Hematopoietic multipotent progenitor cell treated with erythropoietin and hydrocortisone succinate and interleukin-3 and kit ligand, for 8 days (in vitro differentiated cells): ENCODE measurements around the gene TRIM47.

Source experiments
- DNase-seq: peaks from one replicate; pipeline ENCODE4 v3.0.0-alpha.2; 2015

TRIM47 gene, protein sequence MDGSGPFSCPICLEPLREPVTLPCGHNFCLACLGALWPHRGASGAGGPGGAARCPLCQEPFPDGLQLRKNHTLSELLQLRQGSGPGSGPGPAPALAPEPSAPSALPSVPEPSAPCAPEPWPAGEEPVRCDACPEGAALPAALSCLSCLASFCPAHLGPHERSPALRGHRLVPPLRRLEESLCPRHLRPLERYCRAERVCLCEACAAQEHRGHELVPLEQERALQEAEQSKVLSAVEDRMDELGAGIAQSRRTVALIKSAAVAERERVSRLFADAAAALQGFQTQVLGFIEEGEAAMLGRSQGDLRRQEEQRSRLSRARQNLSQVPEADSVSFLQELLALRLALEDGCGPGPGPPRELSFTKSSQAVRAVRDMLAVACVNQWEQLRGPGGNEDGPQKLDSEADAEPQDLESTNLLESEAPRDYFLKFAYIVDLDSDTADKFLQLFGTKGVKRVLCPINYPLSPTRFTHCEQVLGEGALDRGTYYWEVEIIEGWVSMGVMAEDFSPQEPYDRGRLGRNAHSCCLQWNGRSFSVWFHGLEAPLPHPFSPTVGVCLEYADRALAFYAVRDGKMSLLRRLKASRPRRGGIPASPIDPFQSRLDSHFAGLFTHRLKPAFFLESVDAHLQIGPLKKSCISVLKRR

DNA sequence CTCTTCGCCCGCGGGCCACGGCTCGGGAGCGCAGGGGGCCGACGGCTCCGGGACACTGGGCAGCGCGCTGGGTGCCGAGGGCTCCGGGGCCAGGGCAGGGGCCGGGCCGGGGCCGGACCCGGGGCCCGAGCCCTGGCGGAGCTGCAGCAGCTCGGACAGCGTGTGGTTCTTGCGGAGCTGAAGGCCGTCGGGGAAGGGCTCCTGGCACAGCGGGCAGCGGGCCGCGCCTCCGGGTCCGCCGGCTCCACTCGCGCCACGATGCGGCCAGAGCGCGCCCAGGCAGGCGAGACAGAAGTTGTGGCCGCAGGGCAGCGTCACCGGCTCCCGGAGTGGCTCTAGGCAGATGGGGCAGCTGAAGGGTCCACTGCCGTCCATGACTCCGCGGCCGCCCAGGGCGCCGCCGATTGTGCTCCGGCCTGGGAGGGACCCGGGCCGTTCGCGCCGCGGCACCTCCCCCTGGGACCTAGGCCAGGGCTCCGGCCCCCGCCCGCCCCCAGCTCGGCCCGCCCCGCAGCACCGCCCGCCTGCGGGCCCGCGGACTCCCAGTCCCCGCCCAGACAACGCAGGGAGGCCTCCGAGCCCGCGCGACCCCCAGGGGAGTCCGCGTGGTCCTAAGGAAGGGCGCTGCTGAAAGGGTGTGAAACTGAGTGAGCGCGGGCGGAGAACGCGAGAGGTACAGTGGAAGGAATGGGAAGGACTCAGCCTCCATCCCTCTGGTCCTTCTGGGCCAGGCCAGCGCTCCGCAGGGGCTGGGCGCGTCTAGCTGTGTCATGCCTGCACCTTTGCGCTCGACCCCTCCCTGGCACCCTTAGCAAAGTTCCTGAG, at the start of gene TRIM47:
TRIM47 (minus strand) TSS at position 408 of the 825 bp plus-strand sequence; CDS start at position 375, 33 bp downstream.
- DNase-seq: peak; percentile 32

- DNase-seq: peak; percentile 47
Observed at GRCh38 chr17:75927286-75927922, 49.0 kb upstream of the TRIM47 start.

GRCh38 chr17:75926456-75926855, 48.1 kb upstream of the TRIM47 start:
- DNase-seq: no peak

DNA sequence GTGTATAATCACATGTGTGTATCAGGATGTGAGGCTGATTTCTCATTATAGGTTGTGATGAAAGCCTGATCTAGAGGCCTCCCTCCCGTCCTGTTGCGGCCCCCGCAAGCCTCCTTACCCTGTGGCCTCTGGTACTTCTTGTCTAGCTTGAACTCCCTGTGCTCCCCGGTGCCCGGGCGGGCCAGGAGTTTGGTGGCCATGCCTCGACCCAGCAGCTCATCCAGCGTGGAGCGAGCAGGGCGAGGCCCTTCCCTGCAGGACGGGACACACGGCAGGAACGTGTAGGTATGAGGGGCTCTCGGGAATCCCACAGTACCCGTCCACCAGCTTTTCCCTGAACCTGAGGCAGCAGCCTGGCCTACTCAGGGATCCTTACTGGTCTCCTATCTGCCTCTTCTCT, 47.5 kb upstream of the TRIM47 start:
- DNase-seq: no peak

- no peak for DNase-seq
Observed at GRCh38 chr17:75925103-75925502, 46.7 kb upstream of the TRIM47 start.

DNA sequence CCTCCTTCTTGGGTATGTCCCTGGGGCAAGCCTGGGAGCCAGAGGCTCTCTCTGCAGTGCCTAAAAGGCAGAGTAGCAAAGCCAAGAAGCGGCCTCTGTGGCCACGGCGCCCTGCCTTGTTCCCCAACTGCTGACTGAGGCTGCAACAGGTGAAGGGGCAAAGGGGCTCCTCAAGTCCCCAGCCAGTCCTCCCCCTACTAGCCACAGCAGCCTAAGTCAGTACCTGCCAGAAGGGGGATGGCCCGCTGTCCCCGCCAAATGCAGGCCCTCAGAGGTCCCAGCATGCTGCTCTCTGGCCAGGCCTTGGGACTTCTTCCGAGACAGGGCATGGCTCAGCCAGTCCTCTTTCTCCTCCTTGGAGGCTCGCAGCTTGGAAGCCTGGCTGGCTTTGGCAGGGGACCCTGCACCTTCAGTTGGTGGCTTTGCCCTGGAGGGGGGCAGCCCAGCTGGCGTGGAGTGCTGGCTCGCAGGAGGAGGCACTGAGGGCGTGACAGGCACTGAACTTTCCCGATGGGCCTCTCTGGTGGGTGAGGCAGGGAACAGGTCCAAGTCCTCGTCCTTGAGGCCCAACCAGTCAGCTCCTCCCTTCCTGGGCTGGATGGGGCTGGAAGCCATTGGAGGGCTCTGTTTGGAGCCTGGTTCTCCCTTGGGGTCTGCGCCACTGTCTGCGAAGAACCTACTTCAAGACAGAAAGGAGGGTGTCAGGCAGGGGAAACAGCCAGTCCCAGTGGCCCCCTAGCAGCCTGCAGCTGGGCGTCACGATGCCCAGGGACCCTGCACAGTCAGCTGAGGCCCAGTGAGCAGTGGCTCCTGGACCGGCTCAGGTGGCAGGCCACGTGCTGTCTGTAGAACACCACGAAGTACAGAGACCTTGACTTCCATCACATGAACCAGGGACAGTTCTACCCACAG, 44.8 kb upstream of the TRIM47 start:
- no peak for DNase-seq

DNA sequence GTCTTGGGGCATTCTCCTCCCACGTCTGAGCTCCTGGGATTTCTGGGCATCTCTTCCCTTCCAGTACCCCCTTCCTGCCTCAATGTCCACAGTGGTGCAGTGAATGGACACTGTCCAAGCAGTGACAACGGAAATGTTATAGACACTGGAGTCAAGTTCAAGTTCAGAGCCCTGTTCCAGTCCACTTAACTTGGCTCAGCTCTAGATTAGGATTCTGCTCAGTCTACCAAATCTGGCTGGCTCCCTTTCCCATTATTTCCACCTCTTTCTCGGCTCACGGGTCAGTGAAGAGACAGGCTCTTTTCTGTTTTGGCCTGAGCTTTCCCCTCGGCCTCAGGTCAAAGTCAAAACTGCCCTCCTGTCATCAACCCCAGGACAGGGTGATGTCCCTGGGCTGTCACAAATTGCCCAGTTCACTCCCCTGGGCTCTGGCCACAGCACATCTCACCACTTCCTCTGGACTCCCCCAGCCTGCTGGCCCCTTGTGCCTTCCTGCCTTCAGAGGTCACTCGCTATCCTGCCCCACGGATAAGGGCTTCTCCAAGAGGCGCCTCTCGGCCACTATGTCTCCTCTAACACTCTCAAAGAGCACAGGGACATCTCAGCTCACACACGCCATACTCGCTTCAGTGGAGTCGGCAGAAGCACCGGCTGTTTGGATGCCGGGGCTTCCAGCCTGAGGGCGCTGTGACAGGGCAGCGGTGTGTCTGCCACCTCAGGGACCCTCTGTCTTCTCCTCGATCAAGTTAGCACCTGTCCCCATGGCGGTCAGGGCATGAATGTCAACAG, 44.0 kb upstream of the TRIM47 start:
- DNase-seq: no peak

GRCh38 chr17:75921596-75921995, 43.2 kb upstream of the TRIM47 start:
- no peak for DNase-seq

DNA sequence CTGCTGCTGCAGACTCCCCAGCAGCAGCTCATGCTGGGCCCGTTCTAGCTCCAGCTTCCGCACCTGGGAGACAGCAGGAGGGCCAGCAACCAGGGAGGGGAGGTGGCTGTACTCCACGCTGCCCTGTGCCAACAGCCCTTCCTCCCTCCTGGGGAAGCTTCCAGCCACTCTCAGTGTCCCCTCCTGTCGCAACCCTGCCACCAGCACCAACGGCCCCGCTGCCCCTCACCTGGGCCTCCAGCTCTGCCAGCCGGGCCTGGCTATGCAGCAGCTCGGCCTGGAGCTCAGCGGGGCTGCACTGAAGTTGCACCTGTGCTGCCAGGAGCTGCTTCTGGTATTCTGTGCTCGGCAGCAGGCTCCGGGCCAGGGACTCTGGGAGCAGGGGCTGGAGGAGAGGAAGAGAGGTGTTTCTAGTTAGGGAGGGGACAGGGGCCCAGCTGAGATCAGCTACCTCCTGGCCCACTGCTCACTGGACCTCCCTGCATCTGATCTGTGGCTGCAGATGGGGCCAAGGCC, 41.7 kb upstream of the TRIM47 start:
- no peak for DNase-seq

DNA sequence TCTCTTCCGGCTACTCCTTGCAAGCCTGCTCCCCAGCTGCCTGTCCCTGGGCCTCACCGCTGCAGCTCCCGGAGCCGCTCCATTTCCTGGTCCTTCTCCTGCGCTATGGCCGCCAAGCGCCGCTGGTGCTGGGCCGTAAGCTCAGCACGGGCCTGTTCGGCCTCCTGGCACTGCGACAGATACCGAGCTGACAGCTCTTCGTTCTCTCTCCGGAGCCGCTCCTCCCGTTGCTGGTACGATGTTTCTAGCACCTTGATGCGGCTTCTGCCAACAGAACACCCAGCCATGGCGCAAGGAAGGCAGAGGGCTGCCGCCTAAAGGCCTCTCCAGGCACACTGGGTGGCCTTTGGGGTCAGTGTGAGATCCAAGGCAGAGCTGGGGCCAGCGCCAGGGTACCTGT, 41.2 kb upstream of the TRIM47 start:
- DNase-seq: no peak

DNA sequence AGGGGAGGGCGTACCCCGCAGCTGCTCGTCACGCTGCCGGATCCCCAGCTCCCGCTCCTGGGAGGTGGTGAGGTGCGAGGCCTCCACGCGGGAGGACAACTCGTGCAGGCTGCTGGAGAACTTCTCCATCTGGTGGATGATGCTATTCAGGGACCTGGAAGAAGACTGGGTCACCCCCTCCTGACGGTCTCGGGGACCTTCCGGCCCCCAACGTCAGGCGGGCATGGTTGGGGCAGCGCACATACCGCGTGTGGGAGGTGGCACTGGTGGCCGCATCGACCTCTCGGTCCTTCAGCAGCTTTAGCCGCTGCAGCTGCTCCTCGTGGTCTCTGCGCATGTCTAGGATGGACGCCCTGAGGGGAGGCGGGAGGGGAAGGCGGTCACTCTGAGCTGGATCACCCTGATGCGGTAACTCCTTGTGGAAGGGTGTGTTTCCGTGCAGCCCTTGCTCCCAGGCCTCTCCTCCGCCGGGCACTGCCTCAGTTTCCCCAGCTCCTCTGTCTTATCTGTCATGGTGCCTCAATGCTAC, 39.6 kb upstream of the TRIM47 start:
- no peak for DNase-seq

- DNase-seq: no peak
Observed at GRCh38 chr17:75917141-75917916, 38.9 kb upstream of the TRIM47 start.

DNA sequence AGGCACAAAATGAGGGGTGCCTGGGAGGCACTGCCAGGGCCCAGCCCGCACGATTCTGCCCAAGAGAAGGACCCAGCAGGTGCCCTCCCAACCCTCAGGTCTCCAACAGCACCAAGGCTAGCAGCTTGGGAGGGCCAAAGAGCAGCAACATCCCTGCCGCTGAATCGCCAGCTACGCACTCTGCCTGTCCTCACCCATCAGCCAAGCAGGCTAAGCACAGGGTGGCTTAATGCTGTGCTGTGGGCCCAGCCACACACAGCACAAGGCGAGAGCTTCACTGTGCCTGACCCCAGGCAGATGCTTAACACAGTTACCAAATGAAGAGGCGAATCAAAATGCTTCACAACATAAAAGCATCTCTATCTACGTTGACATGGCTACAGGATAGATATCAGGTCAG, 36.9 kb upstream of the TRIM47 start:
- DNase-seq: no peak

DNA sequence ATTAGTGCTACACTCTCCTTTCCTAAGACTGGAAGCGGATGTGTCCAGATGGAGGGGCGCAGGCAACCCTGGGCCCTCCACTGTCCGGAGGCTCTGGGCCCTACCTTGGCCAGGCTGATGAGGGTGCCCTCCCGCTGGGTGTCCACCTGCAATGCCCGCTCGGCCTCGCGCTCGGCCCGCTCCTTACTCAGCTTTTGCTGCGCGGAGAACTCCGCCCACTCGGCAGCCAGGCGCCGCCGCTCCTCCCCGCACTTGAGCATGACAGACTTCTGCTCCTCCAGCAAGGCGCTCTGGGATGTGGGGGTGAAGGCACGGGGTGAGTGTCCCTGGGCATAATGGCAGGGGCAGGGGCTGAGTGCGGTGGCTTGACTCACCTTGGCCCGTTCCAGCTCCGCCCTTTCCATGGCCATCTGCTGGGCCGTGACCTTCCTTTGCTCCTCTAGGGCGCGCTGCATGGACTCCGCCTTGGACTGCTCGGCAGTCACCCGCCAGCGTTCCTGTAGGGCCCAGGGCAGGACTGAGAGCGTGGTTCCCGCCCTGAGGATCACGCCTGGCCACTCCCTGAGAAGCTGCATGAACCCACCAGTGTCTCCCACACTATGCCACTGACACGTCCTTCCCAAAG, 36.4 kb upstream of the TRIM47 start:
- no peak for DNase-seq

DNA sequence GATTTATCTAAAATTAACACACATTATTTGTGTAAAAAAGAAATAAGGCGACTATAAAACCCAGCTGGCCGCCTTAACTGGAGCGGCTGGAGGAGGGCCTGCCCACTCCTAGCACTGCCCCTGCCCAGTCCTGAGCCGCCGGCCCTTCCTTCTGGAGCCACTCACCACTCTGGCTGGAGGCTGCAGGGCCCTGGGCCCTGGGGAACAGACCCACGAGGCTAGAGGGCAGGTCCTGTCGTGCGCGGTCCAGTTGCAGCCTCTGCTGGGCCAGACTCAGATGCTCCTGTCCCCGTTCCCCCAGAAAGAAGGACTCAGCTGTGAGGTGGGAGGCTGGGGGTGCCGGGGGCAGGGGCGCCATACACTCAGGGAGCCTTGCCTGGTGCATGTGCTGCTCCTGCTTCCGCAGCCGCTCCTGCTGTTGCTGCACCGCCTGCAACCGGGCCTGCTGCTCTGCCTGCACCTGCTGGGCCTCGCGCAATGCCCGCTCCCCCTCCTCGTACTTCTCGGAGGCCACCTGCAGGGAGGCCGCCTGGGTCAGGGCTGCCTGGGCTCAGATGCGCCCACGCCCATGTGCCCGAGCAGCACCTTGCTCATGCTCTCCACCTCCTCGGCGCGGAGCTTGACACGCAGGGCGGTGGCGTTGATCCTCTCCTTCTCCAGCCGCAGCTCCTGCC, 35.3 kb upstream of the TRIM47 start:
- no peak for DNase-seq

DNA sequence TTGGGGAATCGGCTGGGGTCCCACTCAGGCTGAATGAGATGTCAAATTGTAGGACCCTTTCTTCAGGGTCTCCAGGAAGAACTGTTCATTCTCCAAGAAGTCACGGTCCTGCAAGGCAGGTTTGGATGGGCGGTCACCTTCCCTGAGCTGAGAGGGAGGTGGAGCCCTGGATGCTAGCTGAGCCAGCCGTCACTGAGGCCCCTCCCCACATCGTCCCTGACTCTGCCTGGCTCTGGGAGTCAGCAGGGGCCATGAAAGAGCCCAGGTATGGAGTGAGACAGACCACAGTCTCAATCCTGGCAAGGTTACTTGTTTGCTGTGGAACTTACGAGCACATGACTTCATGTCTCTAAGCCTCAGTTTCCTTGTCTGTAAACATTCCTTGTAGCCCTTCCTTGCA, 32.3 kb upstream of the TRIM47 start:
- no peak for DNase-seq

GRCh38 chr17:75909812-75910274, 31.5 kb upstream of the TRIM47 start:
- peak; percentile 65 for DNase-seq

GRCh38 chr17:75909051-75909811, 30.9 kb upstream of the TRIM47 start:
- no peak for DNase-seq
